NCI-H2029 treated with DMSO at 0.1 percent for 48 hours (cell line): ENCODE results near the gene TRABD.
"Not testable (repeated sequence)": the region's sequence is repeated elsewhere in the genome, so short reads cannot be mapped to it uniquely, and the experiment has no call there.

Experiments used
- DNase-seq: peaks from one replicate; lab custom pipeline; 2025; lab: John Stamatoyannopoulos, UW

Gene TRABD

DNA sequence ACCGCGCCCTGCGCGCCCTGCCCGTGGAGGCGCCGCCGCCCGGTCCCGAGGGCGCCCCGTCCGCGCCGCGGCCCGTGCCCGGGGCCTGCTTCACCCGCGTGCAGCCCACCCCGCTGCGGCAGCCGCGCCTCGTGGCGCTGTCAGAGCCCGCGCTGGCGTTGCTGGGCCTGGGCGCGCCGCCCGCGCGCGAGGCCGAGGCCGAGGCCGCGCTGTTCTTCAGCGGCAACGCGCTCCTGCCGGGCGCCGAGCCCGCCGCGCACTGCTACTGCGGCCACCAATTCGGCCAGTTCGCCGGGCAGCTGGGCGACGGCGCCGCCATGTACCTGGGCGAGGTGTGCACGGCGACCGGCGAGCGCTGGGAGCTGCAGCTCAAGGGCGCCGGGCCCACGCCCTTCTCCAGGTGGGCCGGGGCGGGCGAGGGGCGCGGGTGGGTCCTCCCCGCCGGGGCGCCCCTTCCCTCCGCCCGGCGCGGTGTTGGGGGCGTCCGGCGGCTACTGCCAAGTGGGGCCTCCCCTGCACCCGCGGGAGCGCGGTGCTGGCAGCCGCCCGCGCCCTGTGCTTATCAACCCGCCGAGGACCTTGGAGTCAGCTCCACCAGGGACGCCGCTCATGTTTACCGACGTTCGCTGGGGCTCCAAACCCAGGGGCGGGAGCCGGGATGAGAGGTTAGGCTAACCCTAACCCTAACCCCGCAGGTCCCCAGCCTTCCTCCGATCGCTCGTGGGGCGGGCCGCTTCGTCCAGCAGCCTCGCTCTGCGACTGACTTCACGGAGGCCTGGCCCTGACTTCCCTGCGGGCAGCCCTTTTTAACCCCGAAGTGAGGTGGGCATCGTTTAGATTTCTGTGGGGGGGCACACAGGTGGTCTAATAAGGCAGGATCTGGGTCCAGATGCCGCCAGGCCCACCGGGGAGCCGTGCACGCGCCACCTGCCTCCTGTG lies 15.7 kb downstream of the TRABD start:
- DNase-seq, result no peak

DNA sequence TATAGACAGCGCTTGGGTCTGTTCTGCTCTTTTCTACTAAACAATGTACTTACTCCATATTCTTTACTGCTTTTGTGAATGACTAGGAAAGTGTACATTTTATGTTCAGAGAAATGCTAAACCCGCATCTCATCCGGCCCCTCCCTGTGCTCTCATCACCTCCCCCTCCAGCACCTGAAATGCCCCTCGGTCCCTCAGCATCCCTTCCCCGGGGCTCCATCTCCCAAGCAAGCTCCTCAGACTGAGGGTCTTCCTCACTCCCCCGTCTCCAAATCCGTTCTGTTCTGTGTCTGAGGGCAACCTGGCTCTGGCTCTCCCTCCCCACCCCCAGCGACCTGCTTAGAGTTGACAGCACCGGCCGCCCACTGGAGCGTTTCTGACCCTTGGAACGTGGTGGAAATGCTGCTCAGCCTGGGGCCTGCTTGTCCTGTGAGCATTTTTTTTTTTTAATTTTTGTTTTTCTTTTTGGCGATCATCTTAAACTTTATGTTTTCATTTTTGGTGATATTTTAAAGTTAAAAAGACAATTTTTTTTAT lies 16.5 kb downstream of the TRABD start:
- no peak for DNase-seq

GRCh38 chr22:50203288-50203687 lies 17.6 kb downstream of the TRABD start:
- DNase-seq, result no peak

DNA sequence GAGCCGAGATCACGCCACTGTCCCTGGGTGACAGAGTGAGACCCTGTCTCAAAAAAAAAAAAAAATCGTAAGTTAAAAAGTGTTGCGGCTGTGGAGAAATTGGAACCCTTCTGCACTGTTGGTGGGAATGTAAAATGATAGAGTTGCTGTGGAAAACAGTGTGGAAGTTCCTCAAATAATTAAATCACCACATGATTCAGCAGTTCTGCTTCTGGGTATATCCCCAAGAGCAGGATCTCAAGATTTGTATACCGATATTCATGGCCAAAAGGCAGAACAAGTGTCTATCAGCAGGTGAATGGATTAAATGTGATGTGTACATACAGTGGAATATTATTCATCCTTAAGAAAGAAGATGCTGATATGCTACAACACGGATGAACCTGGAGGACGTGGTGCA lies 18.9 kb downstream of the TRABD start:
- DNase-seq, result no peak

DNA sequence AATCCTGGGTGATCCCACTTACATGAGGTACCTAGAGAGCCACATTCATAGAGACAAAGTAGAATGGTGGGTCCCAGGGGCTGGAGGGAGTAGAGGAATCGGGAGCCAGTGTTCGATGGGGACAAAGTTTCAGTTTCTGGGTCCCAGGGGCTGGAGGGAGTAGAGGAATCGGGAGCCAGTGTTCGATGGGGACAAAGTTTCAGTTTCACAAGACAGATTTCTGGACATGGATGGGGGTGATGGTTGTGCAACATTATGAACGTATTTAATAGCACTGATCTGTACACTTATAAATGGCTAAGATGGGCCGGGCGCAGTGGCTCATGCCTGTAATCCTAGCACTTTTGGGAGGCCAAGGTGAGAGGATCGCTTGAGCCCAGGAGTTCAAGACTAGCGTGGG lies 19.3 kb downstream of the TRABD start:
- not testable (repeated sequence) for DNase-seq

- DNase-seq, result no peak
These were observed 20.3 kb downstream of the TRABD start for GRCh38 chr22:50205781-50206569.

- DNase-seq, result no peak
These were observed 20.9 kb downstream of the TRABD start for GRCh38 chr22:50206599-50206998.

- no peak for DNase-seq
These were observed 21.8 kb downstream of the TRABD start for GRCh38 chr22:50207383-50208140.

GRCh38 chr22:50208430-50208938 lies 22.8 kb downstream of the TRABD start:
- DNase-seq, result no peak

GRCh38 chr22:50208939-50209892 lies 23.5 kb downstream of the TRABD start:
- no peak for DNase-seq

GRCh38 chr22:50209893-50210292 lies 24.2 kb downstream of the TRABD start:
- no peak for DNase-seq

DNA sequence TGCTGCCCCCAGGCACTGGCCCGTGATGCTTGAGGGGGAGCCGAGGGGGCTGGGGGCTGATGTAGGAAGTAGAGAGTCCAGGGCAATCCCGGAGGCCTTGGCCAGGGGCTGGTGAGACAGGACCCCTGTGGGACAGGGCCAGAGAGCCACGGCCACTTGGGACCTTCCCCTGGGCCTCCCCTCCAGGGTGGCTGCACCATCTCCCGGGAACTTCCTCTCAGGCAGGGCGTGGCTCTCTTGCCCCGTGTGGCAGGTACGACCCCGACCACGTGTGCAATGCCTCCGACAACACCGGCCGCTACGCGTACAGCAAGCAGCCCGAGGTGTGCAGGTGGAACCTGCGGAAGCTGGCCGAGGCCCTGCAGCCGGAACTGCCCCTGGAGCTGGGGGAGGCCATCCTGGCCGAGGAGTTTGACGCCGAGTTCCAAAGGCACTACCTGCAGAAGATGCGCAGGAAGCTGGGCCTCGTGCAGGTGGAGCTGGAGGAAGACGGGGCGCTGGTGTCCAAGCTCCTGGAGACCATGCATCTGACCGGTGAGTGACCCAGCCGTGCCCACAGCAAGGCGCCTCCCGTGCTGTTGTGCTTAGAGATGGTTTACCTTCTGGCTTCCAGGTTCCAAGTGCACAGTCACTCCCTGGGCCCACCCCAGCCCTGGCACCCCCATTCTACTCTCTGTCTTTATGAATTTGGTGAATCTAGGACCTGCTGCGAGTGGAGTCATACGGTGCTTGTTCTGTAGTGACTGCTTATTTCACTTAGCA lies 24.8 kb downstream of the TRABD start:
- DNase-seq, result no peak

DNA sequence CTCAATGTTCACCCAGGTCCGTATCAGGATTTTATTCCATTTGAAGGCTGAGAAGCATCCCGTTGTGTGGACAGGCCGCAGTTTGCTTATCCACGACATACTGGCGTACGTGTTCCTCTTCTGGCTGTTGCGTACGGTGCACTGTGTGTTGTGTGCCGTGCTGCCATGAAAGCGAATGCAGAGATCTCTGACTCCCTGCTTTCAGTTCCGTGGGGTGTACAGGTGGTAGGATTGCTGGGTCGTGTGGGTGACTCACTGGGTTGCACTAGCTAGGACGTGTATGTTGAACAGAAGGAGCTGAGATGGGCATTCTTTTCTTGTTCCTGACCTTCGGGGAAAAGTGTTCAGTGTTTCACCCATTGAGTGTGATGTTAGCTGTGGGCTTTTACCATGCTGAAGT lies 25.4 kb downstream of the TRABD start:
- no peak for DNase-seq

DNA sequence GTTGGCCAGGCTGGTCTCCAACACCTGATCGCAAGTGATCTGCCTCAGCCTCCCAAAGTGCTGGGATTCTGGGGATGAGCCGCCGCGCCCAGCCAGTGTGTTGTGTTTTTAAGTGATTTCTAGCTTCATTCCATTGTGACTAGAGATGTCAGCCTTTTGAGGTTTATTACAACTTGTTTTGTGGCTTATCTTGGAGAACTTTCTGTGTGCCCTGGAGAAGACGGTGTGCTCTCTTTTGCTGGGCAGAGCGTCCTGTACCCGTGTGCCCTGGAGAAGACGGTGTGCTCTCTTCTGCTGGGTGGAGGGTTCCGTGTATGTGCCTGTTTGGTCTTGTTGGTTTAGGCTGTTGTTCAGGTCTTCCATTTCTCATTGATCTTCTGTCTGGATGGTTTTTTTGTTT lies 27.6 kb downstream of the TRABD start:
- DNase-seq, result no peak

DNA sequence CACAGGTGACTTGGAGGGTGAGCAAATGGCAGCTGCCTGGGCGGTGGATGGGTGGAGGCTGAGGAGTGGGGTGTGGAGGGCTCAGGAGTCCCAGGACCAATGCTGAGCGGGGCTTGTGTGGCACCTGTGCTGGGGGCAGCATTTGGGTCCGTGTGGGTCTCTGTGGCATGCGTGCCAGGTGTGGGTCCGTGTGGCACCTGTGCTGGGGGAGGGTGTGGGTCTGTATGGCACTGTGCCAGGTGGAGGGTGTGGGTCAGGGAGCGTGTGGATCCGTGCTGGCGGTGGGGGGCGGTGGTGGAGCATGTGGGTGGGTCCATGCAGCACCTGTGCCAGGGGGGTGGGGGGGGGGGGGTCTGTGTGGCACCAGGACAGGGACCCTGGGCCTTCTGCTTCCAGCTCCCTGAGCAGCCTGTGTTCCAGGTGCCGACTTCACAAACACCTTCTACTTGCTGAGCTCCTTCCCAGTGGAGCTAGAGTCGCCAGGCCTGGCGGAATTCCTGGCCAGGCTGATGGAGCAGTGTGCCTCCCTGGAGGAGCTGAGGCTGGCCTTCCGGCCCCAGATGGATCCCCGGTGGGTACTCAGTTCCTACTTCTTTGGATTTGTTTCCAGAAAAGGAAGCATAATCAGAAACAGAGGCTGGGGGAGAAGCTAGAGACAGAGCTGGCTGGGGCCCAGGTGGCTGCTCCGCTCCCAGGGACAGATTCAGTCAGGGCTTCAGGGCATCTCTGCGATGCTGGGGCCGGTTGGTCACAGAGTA lies 29.8 kb downstream of the TRABD start:
- no peak for DNase-seq

- no peak for DNase-seq
These were observed 30.5 kb downstream of the TRABD start for GRCh38 chr22:50216055-50216683.

DNA sequence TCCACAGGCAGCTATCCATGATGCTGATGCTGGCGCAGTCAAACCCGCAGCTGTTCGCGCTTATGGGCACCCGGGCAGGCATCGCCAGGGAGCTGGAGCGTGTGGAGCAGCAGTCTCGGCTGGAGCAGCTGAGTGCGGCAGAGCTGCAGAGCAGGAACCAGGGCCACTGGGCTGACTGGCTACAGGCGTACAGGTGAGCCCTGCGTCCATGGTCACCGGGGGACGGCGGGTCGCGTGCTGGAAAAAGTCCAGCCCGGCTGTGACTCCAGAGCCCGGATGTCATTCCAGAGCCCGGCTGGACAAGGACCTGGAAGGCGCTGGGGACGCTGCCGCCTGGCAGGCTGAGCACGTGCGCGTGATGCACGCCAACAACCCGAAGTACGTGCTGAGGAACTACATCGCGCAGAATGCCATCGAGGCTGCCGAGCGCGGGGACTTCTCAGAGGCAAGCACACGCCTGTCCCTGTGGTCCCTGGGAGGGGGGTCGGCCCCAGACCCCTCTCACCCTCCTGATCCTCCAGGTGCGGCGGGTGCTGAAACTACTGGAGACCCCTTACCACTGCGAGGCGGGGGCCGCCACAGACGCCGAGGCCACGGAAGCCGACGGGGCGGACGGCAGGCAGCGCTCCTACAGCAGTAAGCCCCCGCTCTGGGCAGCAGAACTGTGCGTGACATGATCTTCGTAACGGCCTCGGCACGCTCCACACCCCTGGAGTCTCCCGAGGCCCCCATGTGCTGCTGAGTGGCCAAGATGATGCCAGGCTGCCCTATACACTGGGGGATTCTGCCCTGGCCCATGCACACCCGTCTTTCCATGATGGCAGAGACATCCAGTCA lies 31.2 kb downstream of the TRABD start:
- DNase-seq, result no peak
